ENCODE data around the gene TCEAL1. TPM values are rescaled to one million over a fixed set of nuclear protein-coding genes. Genes with fewer than 3 reads are reported as not detected.
"Not testable (repeated sequence)": the region's sequence is repeated elsewhere in the genome, so short reads cannot be mapped to it uniquely, and the experiment has no call there.

The TCEAL1 gene
- total RNA-seq, 4 donors from 2014 or later = 49.3 to 63.1 (median 54.3) TPM

DNA sequence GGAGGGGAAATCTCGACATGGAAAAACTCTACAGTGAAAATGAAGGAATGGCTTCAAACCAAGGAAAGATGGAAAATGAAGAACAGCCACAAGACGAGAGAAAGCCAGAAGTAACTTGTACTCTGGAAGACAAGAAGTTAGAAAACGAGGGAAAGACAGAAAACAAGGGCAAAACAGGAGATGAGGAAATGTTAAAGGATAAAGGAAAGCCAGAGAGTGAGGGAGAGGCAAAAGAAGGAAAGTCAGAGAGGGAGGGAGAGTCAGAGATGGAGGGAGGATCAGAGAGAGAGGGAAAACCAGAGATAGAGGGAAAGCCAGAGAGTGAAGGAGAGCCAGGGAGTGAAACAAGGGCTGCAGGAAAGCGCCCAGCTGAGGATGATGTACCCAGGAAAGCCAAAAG lies 42.1 kb upstream of the TCEAL1 start:
- no peak for TF ChIP-seq POLR2A (IDR thresholded peaks at IDR 0.05)
- TF ChIP-seq, protein P1, sequence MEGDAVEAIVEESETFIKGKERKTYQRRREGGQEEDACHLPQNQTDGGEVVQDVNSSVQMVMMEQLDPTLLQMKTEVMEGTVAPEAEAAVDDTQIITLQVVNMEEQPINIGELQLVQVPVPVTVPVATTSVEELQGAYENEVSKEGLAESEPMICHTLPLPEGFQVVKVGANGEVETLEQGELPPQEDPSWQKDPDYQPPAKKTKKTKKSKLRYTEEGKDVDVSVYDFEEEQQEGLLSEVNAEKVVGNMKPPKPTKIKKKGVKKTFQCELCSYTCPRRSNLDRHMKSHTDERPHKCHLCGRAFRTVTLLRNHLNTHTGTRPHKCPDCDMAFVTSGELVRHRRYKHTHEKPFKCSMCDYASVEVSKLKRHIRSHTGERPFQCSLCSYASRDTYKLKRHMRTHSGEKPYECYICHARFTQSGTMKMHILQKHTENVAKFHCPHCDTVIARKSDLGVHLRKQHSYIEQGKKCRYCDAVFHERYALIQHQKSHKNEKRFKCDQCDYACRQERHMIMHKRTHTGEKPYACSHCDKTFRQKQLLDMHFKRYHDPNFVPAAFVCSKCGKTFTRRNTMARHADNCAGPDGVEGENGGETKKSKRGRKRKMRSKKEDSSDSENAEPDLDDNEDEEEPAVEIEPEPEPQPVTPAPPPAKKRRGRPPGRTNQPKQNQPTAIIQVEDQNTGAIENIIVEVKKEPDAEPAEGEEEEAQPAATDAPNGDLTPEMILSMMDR (IDR thresholded peaks at IDR 0.05) = no peak
- no peak for TF ChIP-seq EP300 (IDR thresholded peaks at IDR 0.05)
- no peak for TF ChIP-seq POLR2AphosphoS5 (IDR thresholded peaks at IDR 0.05)
- WGBS = 44% methylated on average over 4 of the region's 4 CpGs
- H3K4me1 ChIP-seq = peaks cover 12% of the 10 kb centered on the region

DNA sequence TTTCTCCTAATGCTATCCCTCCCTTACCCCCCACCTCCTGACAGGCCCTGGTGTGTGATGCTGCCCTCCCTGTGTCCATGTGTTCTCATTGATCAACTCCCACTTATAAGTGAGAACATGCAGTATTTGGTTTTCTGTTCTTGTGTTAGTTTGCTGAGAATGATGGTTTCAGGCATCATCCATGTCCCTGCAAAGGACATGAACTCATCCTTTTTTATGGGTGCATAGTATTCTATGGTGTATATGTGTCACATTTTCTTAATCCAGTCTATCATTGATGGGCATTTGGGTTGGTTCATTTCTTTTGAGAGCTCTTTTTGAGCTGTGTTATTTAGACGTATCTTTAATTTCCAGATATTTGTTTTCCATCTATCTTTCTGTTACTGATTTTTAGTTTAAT lies 36.5 kb upstream of the TCEAL1 start:
- not testable (repeated sequence) for H3K4me3 ChIP-seq; H3K27ac ChIP-seq; H3K27me3 ChIP-seq; H3K36me3 ChIP-seq; H3K4me1 ChIP-seq; H3K9me3 ChIP-seq; DNase-seq (ENCODE audit: low spot score in 2 of 2)
- WGBS = 97% methylated on average over 1 of the region's 1 CpG

More for the DNA sequence above, 42.1 kb upstream of the TCEAL1 start:
- H3K36me3 ChIP-seq = no peaks in the 10 kb centered on the region
- H3K4me3 ChIP-seq = peak overlapping the region; percentile 69
- H3K9me3 ChIP-seq = no peaks in the 10 kb centered on the region
- H3K27me3 ChIP-seq = no peaks in the 10 kb centered on the region
- no peak overlapping the region for H3K27ac ChIP-seq
- DNase-seq (ENCODE audit: low spot score in 2 of 2) = no peak

DNA sequence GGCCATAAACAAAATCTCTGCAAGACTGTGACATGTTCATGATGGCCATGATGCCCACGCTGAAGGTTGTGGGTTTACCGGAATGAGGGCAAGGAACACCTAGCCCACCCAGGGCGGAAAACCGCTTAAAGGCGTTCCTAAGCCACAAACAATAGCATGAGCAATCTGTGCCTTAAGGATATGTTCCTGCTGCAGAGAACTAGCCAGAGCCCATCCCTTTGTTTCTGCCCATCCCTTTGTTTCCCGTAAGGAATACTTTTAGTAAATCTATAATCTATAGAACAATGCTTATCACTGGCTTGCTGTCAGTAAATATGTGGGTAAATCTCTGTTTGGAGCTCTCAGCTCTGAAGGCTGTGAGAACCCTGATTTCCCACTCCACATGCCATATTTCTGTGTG lies 33.6 kb upstream of the TCEAL1 start:
- not testable (repeated sequence) for H3K4me1 ChIP-seq; H3K27ac ChIP-seq; H3K36me3 ChIP-seq; H3K4me3 ChIP-seq; H3K27me3 ChIP-seq; H3K9me3 ChIP-seq; DNase-seq (ENCODE audit: low spot score in 2 of 2)
- 89% methylated on average over 6 of the region's 6 CpGs for WGBS

DNA sequence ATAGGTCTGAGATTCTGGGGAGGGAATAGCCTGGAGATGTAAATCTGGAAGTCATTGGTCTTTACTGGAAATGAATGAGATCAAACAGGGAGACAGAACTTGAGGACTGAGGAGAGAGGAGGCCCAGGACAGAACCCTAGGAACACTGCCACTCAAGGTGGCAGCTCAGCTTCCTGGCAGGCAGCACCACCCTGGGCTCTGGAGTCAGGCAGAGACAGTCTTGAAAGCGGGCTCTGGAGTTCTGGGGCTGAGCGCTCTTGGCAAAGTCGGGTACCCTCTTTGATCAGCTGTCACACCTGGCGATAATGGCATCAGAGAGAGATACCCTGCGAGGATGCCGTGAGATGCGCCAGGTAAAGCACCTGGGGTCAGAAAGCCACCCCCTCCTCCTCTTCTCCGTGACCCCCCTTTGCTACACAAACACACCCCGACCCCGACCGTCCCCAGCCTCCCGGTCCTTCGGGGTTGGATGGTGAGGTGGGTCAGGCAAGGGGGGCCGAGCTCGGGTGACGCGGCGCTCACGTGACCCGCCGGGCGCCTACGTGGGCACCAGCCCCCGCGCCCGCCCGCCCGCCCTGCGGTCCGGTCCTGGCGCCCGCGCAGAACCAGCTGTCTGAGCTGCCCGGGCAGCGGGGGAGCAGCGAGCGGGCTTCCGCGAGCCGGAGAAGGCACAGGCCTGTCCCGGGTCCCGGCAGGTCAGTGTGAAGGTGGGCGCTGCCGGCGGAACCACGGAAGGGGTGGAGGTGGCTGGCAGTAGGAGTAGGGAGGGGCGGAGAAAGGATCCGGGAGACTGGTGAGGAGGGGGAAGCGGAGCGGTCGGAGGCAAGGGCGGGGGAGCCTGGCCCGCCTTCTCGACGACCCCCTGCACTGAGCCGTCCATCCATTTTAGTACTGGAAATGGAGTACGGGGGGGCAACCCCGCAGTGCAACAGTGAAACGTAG lies 21.1 kb upstream of the TCEAL1 start, which contains the start of gene TCEAL3:
Gene TCEAL3 (plus strand): TSS at position 600 of the 942 bp plus-strand sequence. CDS start 1,102 bp downstream, outside the sequence.
- TF ChIP-seq, protein P1 (IDR thresholded peaks at IDR 0.05) = no peak
- TF ChIP-seq POLR2AphosphoS5 (IDR thresholded peaks at IDR 0.05) (no peak), POLR2A (IDR thresholded peaks at IDR 0.05) (no peak), EP300 (IDR thresholded peaks at IDR 0.05) (no peak)
- WGBS = 19% methylated on average over 19 of the region's 59 CpGs
- H3K36me3 ChIP-seq = no peaks in the 10 kb centered on the region
- no peaks in the 10 kb centered on the region for H3K9me3 ChIP-seq
- H3K27ac ChIP-seq = peak within 1 kb of the TSS; percentile 86
- no peaks in the 10 kb centered on the region for H3K27me3 ChIP-seq
- DNase-seq (ENCODE audit: low spot score in 2 of 2) = peak; percentile 70 to 77
- peaks cover 7% of the 10 kb centered on the region for H3K4me1 ChIP-seq
- H3K4me3 ChIP-seq = peak within 1 kb of the TSS; percentile 63

DNA sequence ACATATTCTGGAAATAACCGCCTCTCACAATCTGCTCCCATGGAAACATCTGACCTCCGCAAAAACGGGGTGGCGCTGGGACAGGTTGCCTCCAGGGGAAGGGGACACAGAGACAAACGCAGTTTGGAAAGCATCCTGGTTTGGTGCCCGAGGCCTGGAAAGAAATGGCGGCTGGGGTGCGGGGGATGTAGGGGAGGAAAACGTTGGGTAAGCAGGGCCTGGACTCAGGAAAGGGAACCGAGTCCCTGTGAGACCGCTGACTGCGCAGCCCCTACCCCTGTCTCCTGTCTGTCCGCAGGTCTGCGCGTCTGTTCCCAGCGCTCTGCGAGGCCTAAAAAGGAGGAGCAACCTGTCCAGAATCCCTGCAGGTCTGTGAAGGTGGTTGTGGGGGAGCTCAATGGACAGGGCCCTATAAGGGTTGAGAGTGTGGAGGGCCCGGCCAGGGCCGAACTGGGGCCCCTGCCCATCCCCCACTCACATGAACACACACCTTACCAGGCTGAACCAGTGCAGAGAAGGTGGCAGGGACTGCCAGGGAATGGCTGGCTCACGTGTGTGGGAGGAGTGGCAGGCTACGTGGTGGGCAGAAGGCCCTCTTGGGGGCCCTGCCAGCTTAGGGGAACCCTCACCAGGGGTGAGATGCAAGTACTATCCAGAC lies 20.3 kb upstream of the TCEAL1 start:
- H3K27me3 ChIP-seq = no peaks in the 10 kb centered on the region
- peak in 1 of 2 donors; percentile 63 for DNase-seq (ENCODE audit: low spot score in 2 of 2)
- H3K36me3 ChIP-seq = no peaks in the 10 kb centered on the region
- no peaks in the 10 kb centered on the region for H3K9me3 ChIP-seq
- peaks cover 7% of the 10 kb centered on the region for H3K4me1 ChIP-seq
- peak overlapping the region; percentile 86 for H3K27ac ChIP-seq
- 28% methylated on average over 21 of the region's 21 CpGs for WGBS
- TF ChIP-seq POLR2A (IDR thresholded peaks at IDR 0.05) (no peak), POLR2AphosphoS5 (IDR thresholded peaks at IDR 0.05) (no peak), EP300 (IDR thresholded peaks at IDR 0.05) (no peak)
- TF ChIP-seq, protein P1 (IDR thresholded peaks at IDR 0.05) = no peak
- H3K4me3 ChIP-seq = peak overlapping the region; percentile 63

DNA sequence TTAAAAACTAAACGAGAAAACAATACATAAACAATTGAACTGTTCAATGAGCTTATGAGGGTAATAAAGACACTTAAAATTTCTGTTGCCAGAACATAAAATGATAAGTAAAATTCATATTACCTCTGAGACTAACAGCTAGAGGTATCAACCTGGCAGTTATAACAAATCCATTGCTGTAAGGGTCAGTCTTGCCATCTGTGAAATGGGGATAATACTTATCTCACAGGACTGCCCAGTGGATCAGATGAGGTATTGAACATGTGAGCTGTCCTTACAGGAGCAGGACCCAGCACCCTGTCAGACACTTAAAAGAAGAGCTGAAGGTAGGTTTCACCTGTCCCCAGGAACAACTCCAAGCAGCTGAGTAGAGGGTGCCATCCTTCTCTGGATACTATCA lies 18.5 kb upstream of the TCEAL1 start:
- TF ChIP-seq POLR2AphosphoS5 (IDR thresholded peaks at IDR 0.05) = no peak
- Histone ChIP-seq H3K27me3 (no peaks in the 10 kb centered on the region), H3K4me1 (peaks cover 7% of the 10 kb centered on the region), H3K36me3 (no peaks in the 10 kb centered on the region), H3K27ac (no peak overlapping the region), H3K9me3 (no peaks in the 10 kb centered on the region), H3K4me3 (no peak overlapping the region)
- DNase-seq (ENCODE audit: low spot score in 2 of 2) = no peak
- WGBS = 53% methylated on average over 1 of the region's 1 CpG

All from suprapubic skin (tissue), 4 donors.